GM20000 (cell line): ENCODE data around the gene NOTUM.
"Not testable (repeated sequence)": the region's sequence is repeated elsewhere in the genome, so short reads cannot be mapped to it uniquely, and the experiment has no call there.

Source experiments
- DNase-seq: peaks from one replicate; pipeline ENCODE4 v3.0.0; 2012; ENCODE audit warnings: low spot score
- CTCF ChIP-seq: IDR thresholded peaks from 2 replicates; pipeline ENCODE4 v1.5.1; 2012; ENCODE audit warnings: mild to moderate bottlenecking, control low read depth; ENCODE audit errors: extremely low read depth, missing control alignments

NOTUM gene

DNA sequence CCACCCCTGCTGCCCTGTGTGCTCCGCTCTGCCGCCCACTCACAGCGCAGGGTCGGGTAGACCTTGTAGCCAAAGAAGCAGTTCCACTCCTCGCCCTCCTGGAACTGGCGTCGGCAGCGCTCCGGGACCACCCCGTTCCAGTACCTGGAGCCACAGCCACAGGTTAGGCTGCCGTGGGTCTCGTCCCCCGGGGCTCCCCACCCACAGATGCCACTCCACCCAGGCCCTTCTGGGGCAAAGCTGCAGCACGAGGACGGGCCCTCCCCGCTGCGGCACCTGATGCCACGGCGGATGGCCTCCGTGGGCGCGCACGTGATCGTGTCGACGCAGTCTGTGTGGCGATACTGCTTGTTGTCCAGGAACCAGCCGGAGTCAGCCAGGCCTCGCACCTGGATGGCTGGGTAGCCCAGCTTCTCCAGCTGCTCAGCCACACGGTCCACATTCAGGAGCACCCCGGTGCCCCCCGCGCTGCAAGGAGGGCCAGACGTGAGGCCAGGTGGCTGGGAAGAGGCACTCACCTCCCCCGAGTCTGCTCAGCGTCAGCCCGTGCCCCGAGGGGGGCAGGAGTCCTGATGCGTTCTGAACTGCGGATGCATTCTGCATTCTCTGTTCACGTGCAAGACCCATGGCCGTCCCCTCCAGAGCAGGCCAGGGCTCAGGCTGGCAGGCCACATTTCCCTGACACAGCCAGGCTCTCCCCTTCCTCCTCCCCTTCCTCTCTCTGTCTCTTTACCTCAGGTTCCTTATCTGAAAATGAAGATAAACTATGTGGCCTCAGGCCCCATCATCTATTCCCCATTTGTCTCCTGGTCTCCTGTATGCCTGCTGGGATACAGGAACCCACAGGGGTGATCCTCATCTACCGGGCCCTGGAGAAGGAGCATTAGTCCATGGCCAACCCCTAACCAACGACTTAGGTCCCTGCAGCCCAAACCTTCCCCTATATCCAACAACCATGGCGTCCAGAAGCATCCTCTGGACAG is 4.1 kb downstream of the NOTUM start:
- TF ChIP-seq CTCF: no peak
- DNase-seq: no peak

DNA sequence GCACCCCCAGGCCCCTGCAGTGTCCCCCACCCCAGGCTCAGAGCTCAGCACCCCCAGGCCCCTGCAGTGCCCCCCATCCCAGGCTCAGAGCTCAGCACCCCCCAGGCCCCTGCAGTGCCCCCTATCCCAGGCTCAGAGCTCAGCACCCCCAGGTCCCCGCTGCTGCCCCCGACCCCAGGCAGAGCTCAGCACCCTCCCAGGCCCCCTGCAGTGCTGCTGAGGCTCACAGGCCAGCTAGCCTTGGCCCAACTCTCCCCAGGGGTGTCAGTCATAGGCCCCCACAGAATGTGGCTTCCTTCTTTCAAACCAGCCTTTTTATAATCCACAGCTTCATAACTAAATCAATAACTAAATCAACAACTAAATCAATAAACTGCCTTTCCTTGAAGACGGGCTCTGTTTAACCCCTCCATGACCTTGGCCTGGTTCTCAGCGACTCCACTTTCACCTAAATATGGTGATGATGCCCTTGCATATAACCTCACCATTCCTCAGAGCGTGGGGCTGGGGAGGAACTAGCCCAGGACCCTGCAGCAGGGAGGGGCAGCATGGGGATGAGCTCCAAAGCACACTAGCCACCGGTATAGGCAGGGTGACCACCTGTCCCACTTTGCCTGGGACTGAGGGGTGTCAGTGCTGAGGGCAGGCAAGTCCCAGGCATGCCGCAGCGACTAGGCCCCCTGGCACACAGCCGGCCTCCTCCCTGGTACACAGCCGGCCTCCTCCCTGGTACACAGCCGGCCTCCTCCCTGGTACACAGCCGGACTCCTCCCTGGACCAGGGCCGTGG is 5.0 kb downstream of the NOTUM start:
- no peak for DNase-seq
- TF ChIP-seq CTCF: no peak

DNA sequence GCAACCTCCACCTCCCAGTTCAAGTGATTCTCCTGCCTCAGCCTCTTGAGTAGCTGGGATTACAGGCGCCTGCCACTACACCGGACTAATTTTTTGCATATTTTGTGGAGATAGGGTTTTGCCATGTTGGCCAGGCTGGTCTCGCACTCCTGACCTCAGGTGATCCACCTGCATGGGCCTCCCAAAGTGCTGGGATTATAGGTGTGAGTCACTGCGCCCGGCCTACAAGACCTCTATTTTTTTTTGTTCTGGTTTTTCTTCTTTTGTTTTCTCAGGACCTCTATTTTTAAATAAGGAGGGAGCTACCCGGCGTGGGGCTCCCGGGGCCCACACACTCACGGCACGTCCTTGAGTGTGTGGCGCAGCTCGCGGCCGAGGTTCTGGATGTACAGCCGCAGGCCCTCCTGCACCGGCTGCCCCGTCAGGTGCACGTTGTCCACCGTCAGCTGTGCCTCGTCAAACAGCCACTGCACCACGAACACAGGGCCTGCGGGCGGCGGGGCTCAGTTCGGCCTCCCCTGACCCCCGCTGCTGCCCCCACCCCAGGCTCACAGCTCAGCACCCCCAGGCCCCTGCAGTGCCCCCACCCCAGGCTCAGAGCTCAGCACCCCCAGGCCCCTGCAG is 5.8 kb downstream of the NOTUM start:
- TF ChIP-seq CTCF: no peak
- DNase-seq: no peak

GRCh38 chr17:81954131-81955057 is 6.6 kb downstream of the NOTUM start:
- no peak for TF ChIP-seq CTCF
- no peak for DNase-seq

- not testable (repeated sequence) for DNase-seq
These were observed 7.5 kb downstream of the NOTUM start for GRCh38 chr17:81953443-81953842.

GRCh38 chr17:81952792-81953228 is 8.2 kb downstream of the NOTUM start:
- DNase-seq: no peak
- TF ChIP-seq CTCF: no peak
